ENCODE data around the gene PPP1R3E.
"Not testable (repeated sequence)": the region's sequence is repeated elsewhere in the genome, so short reads cannot be mapped to it uniquely, and the experiment has no call there.

PPP1R3E gene

DNA sequence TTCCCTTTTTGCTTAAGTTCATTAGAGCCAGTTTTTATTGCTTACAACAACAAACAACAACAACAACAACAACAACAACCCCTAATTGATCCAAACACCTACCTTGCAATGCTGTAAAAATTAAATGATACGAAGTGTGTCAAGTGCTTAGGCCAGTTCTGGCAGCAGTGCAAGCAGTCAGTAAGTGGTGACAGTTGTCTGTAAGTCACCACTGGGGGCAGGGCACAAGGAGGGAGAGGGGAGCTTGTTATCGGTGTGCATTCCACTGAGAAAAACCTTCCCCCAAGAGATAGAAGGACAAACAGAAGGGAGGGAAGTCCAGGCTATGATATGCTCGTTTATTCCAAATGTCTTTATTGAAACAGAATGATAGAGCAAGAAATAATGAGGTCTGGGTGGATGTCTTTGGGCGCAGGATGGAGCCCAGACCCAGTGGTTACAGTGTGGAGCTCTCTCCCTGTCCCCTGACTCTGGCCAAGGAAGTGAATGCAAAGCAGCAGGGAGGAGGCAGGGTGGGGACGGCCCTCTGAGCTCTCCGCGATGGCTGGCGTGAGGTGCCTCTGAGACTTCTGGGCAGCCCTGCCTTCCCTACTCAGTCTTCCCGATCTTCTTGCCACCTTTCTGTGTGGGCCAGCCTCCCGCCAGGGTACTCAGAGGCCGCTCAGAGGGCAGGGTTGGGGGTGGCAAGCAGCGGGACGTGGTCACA lies 43.5 kb upstream of the PPP1R3E start:
- no peak overlapping the region for H3K27ac ChIP-seq
- TF ChIP-seq, protein P1, sequence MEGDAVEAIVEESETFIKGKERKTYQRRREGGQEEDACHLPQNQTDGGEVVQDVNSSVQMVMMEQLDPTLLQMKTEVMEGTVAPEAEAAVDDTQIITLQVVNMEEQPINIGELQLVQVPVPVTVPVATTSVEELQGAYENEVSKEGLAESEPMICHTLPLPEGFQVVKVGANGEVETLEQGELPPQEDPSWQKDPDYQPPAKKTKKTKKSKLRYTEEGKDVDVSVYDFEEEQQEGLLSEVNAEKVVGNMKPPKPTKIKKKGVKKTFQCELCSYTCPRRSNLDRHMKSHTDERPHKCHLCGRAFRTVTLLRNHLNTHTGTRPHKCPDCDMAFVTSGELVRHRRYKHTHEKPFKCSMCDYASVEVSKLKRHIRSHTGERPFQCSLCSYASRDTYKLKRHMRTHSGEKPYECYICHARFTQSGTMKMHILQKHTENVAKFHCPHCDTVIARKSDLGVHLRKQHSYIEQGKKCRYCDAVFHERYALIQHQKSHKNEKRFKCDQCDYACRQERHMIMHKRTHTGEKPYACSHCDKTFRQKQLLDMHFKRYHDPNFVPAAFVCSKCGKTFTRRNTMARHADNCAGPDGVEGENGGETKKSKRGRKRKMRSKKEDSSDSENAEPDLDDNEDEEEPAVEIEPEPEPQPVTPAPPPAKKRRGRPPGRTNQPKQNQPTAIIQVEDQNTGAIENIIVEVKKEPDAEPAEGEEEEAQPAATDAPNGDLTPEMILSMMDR (conservative IDR thresholded peaks at IDR 0.05) = no peak; the same call in 1 of the 2 replicates
- TF ChIP-seq ZFX (IDR thresholded peaks at IDR 0.05) = no peak

DNA sequence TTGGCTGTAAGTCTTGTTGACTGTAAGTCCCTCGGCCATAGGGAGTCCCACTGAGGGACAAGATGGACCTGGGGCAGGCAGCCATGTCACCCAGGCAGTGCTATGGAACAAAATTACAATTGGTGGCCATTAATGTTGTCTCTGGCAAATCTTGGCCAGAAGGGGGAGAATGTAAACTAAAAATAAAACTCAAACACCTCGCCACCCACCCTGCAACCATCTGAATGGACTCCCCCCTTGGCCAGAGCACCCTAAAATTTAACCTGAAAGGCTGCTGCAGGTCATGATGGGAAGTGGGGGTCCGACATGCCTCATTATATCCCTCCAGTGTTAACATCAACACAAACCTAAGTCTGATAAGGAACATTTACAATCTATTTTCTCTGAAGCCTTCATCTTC lies 41.8 kb upstream of the PPP1R3E start:
- TF ChIP-seq, protein P1 (conservative IDR thresholded peaks at IDR 0.05) = peak; percentile 9; the same call in 1 of the 2 replicates
- TF ChIP-seq ZFX (IDR thresholded peaks at IDR 0.05) = no peak
- no peak overlapping the region for H3K27ac ChIP-seq

DNA sequence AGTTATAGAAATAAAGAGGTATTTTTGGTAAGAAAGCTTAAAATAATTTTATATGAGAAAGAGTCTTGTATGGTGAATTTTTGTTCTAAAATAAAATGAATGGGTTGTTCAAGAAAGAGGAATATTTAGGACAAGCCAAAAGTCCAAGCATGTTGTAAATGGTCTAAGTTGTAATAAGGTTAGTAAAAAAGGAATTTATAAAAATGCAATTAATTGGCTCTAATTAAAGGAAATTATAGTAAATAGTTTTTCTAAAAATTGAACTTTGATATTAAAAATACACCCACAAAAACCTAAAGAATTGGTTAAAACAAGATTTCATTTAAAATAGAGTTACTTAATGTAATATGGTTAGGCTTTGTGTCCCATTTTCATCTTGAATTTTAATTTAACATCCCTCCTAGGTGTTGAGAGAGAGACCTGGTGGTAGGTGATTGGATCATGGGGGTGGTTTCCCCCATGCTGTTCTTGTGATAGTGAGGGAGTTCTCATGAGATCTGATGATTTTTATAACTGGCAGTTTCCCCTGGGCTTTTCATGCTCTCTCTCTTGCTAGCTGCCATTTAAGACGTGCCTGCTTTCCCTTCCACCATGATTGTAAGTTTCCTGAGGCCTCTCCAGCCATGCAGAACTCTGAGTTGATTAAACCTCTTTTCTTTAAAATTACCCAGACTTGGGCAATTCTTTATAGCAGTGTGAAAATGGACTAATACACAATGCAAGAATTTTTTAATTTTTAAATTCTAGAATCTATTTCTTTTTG lies 37.0 kb upstream of the PPP1R3E start:
- TF ChIP-seq, protein P1 (conservative IDR thresholded peaks at IDR 0.05) = no peak
- no peak for TF ChIP-seq ZFX (IDR thresholded peaks at IDR 0.05)

DNA sequence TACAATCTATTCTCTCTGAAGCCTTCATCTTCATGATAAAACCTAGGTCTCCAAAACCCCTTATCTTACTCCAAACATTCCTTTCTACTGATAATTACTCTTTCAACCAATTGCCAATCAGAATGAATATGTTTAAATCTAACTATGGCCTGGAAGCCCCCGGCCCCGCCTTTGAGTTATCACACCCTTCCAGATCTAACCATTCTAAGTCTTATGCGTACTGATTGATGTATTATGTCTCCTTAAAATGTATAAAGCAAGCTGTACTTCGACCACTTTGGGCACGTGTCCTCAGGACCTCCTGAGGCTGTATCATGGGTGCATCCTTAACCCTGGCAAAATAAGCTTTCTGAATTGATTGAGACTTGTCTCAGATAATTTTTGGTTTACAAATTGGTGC lies 33.0 kb upstream of the PPP1R3E start:
- no peak overlapping the region for H3K27ac ChIP-seq
- no peak for TF ChIP-seq ZFX (IDR thresholded peaks at IDR 0.05)
- TF ChIP-seq, protein P1 (conservative IDR thresholded peaks at IDR 0.05) = no peak

More for the DNA sequence above, 37.0 kb upstream of the PPP1R3E start:
- no peak overlapping the region for H3K27ac ChIP-seq

DNA sequence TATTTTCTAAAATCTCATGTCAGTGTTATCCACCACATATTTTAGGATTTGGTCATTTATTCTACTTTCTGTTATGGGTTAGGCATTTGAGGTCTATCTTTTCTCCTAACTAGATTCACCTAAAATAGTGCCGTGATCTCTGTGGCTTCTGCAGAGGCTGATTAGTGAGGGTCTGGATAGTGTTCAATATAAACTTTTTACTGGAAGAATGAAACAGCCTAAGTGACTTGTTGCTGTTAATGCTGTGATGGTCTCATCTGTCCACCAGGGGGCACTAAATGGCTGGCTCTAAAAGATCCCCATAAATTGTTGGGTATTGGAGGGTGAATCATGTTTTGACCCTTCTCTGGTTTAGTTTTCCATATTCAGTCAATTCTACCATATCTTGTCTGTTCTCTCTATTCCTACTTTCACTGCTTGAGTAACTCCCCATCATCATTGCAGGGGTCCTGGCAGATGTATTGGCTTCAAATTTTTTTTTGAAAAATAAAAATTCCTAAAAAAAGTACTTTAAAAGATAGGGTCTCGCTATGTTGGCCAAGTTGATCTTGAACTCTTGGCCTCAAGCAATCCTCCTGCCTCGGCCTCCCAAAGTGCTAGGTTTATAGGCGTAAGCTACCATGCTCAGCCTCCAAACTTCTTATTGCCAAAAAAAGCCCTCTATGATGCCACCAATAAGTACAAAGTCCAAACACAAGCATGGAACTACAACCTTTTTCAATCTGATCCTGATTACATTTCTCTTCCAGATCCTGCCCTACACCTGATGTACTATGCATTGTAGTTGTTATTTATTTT lies 25.5 kb upstream of the PPP1R3E start:
- TF ChIP-seq, protein P1 (conservative IDR thresholded peaks at IDR 0.05) = peak; percentile 87
- no peak for TF ChIP-seq ZFX (IDR thresholded peaks at IDR 0.05)
- H3K27ac ChIP-seq = no peak overlapping the region

DNA sequence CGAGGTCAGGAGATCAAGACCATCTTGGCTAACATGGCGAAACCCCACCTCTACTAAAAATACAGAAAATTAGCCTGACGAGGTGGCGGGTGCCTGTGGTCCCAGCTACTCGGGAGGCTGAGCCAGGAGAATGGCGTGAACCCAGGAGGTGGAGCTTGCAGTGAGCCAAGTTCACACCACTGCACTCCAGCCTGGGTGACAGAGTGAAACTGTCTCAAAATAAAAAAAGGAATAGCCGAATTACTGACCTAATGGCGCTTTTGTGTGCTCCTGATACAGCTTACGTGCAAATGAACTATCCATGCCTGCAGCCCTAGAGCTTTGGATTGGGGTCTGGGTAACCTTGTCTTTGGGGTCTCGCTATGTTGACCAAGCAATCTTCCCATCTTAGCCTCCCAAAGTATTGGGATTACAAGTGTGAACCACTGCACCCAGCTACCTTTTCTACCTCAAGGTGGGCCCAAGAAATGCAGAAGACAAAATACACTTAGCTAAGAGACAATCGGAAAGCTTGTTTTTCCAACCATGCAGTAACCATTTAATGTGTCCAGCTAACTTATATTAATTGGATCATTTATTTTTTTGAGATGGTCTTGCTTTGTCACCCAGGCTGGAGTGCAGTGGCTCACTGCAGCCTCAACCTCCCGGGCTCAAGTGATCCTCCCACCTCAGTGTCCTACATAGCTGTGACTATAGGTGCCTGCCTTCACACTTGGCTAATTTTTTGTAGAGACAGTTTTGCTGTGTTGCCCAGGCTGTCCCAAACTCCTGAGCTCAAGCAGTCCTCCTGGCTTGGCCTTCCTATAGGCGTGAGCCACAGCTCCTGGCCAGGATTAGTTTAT lies 24.1 kb upstream of the PPP1R3E start:
- TF ChIP-seq ZFX (IDR thresholded peaks at IDR 0.05) = no peak
- TF ChIP-seq, protein P1 (conservative IDR thresholded peaks at IDR 0.05) = no peak
- no peak overlapping the region for H3K27ac ChIP-seq

DNA sequence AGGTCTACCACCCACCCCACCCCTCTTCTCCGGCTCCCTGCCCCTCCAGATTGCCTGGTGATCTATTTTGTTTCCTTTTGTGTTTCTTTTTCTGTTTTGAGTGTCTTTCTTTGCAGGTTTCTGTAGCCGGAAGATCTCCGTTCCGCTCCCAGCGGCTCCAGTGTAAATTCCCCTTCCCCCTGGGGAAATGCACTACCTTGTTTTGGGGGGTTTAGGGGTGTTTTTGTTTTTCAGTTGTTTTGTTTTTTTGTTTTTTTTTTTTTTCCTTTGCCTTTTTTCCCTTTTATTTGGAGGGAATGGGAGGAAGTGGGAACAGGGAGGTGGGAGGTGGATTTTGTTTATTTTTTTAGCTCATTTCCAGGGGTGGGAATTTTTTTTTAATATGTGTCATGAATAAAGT lies 23.1 kb upstream of the PPP1R3E start:
- not testable (repeated sequence) for H3K27ac ChIP-seq
